TTC549 (cell line): ENCODE measurements around the gene PTPRN.
"Not testable (repeated sequence)": the region's sequence is repeated elsewhere in the genome, so short reads cannot be mapped to it uniquely, and the experiment has no call there.

ENCODE experiments used
- FAIRE-seq: peaks from 2 replicates; lab custom pipeline; 2012; peaks lifted over from hg19 to GRCh38; lab: Jason Lieb, UNC

PTPRN gene

GRCh38 chr2:219266886-219267285 lies 42.3 kb downstream of the PTPRN start:
- FAIRE-seq, result no peak

DNA sequence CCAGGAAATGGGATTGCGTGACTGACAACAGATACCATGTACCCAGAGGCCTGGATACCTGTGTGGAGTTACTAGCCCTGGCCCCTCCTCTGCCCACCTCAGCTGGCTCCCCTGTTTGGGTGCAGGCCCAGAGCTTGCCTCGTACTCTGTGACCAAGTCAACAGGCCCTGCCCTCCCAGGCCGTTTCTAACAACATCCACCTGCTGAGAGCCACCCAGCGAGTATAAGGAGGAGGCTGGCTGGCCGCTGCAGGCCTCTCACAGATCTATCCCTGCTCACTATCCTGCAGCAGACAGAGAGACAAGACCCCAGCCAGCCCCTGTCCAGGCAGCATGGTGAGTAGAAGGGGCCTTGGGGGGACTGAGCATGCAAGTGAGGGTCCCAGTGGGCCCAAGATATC lies 43.0 kb downstream of the PTPRN start:
- no peak for FAIRE-seq

DNA sequence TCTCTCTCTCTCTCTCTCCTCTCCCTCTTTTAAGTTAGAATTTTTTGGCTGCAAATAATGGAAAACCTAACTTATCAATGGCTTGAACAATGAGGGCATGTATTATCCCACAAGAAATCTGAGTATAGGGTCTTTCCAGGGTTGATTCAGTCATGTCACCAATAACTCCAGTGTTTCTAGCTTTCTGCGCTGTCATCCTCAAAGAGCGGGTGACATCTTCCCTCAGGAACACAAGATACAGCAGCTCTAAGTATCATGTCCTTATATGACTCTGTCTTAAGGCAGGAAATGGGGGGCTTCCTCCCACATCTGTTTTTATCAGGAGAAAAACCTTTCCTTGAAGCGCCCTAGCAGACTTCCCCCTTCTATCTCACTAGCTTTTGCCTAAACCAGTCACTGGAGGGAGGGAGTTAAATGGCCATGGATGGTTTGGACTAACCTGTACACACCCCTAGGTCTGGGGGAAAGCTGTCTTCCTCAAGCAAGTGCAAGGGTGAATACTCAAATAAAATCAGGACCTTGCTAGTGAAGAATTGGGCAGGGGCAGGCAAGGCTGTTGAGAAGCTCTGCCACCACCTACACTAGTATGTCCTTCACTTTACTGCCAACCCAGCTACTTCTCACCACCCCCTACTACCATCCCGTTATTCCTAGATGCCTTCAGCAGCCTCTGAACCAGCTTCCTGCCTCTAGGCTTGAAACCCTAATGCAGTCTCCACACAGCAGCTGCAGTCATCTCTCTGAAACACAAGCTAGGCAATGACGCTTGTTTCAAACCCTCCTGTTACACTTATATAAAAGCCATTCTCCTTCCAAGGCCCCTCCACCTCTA lies 48.0 kb downstream of the PTPRN start:
- FAIRE-seq, result no peak

DNA sequence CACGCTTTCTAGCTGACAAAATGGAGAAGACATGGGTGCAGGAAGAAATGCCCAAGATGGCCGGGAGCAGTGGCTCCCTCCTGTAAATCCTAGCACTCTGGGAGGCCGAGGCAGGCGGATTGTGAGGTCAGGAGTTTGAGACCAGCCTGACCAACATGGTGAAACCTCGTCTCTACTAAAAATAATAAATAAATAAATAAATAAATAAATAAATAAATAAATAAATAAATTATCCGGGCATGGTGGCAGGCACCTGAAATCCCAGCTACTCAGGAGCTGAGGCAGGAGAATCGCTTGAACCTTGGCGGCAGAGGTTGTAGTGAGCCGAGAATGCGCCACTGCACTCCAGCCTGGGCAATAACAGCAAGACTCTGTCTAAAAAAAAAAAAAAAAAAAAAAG lies 50.3 kb downstream of the PTPRN start:
- FAIRE-seq, result not testable (repeated sequence)

DNA sequence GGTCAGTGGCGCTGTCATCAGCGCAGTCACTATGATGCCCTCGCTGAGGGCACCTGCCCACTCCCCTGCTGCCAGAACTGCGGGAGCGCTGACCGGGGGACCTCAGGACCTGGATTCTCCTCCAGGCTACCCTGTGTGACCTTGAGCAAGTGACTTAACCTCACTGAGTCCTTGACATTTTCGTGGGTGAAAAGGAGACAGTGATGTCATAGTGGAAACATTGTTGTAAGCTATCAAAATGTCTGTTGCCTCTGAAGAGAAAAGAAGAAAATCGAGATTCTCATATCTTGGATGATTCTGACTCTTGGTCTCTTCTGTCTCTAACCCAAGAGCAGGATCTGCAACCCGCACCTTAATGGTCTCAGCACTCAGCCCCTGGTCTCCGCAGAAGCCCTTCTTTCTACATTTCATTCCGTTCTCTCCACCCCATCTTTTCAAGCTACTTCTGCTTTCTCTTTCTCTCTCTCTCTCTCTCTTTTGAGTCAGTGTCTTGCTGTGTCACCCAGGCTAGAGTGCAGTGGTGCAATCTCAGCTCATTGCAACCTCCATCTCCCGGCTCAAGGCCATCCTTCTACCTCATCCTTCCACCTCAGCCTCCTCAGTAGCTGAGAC lies 54.5 kb downstream of the PTPRN start:
- no peak for FAIRE-seq

DNA sequence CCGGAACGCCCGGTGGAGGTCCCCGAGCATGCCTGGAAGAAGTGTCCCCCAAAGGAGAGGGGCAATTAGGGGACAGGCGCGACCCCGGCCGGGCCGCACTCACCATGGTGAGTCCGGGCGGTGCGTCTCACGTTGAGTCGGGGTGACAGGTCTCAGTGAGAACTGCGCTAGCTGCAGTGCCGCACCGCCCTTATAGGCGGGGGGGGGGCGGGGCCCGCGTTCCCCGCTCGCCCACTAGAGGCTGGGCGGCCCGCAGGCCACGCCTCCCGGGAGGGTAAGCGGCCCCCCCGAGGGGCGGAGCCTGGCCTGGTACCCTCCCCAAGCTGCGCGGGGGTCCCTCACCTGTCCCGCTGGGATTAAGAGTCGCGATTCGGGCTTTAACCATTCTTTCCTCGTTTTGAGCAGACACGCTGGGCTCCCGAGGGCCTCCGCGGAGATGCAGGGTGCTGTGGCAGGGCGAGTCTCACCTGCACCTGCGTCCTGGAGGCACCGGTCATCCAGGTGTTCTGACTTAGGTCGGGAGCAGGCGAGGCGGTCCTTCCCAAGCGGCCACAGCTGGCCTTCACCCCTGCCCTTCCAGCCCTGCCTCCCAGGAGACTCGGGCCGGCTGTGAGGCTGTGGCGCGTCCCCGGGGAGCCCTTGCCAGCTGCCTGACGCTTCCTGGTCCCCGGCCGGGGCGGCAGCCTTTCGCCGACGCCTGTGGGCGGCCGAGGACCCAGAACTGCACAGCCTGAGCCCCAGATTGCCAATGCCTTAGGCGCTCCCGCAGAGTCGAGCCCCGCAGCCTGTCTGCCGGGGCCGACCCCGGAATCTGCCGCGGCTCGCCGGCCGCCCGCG lies 55.2 kb downstream of the PTPRN start, which contains the start of gene TUBA4A:
TUBA4A (minus strand) TSS at position 166 of the 837 bp plus-strand sequence; CDS start at position 106, 60 bp downstream.
- no peak for FAIRE-seq

- no peak for FAIRE-seq
Measured at GRCh38 chr2:219252900-219253752, 56.1 kb downstream of the PTPRN start, which contains the start of gene TUBA4B. Gene TUBA4B, plus strand, starts transcription at chr2:219253243. Its CDS starts 165 bp downstream, at chr2:219253408.

- no peak for FAIRE-seq
Measured at GRCh38 chr2:219252570-219252899, 56.7 kb downstream of the PTPRN start.

DNA sequence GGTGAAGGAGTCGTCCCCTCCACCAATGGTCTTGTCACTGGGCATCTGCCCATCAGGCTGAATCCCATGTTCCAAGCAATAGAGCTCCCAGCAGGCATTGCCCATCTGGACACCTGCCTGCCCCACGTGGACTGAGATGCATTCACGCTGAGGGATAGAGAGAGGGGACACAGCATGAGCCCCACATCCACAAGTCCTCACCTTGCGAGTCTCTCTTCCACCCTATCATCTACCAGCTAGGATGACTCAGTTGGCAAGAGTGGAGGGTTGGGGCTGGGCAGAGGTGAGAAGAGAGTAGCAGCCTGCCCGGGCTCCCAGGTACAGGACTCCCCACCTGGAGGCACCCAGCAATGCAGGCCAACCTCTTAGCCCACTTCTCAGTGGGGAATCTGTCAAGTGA lies 57.1 kb downstream of the PTPRN start:
- FAIRE-seq, result no peak

- no peak for FAIRE-seq
Measured at GRCh38 chr2:219251656-219252055, 57.5 kb downstream of the PTPRN start.

GRCh38 chr2:219250049-219250781 lies 59.0 kb downstream of the PTPRN start:
- FAIRE-seq, result no peak

GRCh38 chr2:219249203-219249980 lies 59.8 kb downstream of the PTPRN start:
- no peak for FAIRE-seq

DNA sequence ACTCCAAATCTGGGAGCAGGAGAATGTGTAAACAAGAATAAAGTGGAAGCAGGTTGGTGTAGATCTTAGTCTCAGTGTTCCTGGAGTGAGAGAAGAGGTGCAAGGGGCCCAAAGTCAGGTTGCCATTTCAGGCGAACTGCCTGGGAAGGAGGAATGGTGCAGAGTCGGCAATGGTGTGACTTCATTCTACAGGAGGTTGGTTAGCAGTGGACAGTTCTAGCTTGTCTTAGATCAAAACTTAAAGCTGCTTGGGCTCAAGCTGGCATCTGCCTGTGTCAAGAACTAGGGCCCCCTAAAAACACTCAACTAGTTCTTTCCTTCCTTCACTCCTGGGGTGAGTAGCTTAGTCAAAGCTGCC lies 60.4 kb downstream of the PTPRN start:
- no peak for FAIRE-seq

DNA sequence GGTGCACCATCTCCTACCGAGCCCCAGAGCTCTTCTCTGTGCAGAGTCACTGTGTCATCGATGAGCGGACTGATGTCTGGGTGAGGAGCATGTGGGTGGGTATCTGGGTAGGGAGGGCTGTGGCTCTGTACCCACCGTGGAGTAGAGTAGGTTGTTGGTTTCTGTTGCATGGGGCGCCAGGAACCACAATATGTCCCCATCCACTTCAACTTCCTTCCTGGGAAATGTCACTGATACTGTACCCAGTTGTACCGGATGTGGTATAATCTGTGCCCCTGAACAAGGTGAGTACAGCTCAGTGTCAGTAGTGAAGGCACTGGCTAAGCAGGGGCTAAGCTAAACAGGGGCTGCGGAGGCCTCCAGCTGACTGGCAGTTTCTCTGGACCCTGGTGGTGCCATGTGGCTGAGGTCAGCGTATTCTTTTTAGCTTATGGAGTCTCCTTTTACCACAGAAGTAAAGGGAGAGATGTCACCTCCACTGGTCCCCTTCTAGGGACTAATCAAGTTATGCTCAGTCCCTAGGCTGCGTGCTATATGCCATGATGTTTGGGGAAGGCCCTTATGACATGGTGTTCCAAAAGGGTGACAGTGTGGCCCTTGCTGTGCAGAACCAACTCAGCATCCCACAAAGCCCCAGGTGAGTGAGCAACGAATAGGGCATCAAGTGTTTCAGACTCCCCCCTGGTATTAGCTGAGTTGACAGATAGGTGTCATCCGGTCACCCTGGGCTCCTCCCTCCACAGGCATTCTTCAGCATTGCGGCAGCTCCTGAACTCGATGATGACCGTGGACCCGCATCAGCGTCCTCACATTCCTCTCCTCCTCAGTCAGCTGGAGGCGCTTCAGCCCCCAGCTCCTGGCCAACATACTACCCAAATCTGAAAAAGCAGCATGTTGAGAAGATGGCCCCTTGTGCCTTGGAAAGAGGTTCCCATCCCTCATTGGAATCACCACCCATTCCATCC lies 61.2 kb downstream of the PTPRN start:
- no peak for FAIRE-seq

GRCh38 chr2:219246559-219246958 lies 62.6 kb downstream of the PTPRN start:
- no peak for FAIRE-seq

- no peak for FAIRE-seq
Measured at GRCh38 chr2:219245899-219246230, 63.3 kb downstream of the PTPRN start.

- no peak for FAIRE-seq
Measured at GRCh38 chr2:219245148-219245898, 63.9 kb downstream of the PTPRN start, which contains the start of the genes GLB1L and STK16. Gene GLB1L, minus strand, starts transcription at chr2:219245444. Its CDS starts 1,871 bp downstream, at chr2:219243573. Gene STK16, plus strand, starts transcription at chr2:219245479. Its CDS starts 521 bp downstream, at chr2:219246000.

DNA sequence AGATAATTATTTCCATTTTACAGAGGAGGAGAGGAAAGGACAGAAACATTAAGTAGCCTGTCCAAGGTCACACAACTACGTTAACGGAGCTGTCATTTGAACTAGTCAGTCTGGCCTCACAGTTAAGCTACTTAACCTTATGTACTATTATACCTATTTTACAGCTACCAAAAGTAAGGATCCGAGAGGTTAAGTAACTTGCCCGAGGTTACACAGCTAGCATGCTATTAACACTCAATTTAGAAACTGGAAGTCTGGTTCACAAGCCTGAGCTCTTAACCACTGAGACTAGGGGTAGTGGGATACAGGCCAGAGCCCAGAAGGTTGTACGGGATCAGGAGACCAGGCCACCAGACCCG lies 64.4 kb downstream of the PTPRN start:
- no peak for FAIRE-seq
